IMR-90 (cell line): ENCODE results near the gene KLHDC3.

Experiments used
- BHLHE40 ChIP-seq: fragments of 150-350 bp; IDR thresholded peaks from 2 replicates; pipeline ENCODE4 v1.6.1; 2016; ENCODE audit warnings: mild to moderate bottlenecking, low read depth, low read length
- CEBPB ChIP-seq: IDR thresholded peaks from 2 replicates; pipeline ENCODE4 v1.6.1; 2012; ENCODE audit warnings: low read depth, low read length, improper control_type of control experiment
- CHD1 ChIP-seq: IDR thresholded peaks from 2 replicates; pipeline ENCODE4 v1.6.1; 2012; ENCODE audit warnings: low read depth, low read length, improper control_type of control experiment
- CTCF ChIP-seq: conservative IDR thresholded peaks from 2 replicates; pipeline ENCODE4 v1.5.1; 2012; ENCODE audit warnings: mild to moderate bottlenecking, low read depth, low read length, improper control_type of control experiment
- FOS ChIP-seq: fragments of 150-350 bp; IDR thresholded peaks from 2 replicates; pipeline ENCODE4 v1.6.1; 2016; ENCODE audit warnings: low read depth, low read length
- MAFK ChIP-seq: IDR thresholded peaks from 2 replicates; pipeline ENCODE4 v1.6.1; 2012; ENCODE audit warnings: low read depth, low read length, improper control_type of control experiment
- MXI1 ChIP-seq: IDR thresholded peaks from 2 replicates; pipeline ENCODE4 v1.6.1; 2012; ENCODE audit warnings: low read depth, mild to moderate bottlenecking, low read length, moderate library complexity, borderline replicate concordance
- POLR2A ChIP-seq: IDR thresholded peaks from 2 replicates; pipeline ENCODE4 v1.6.1; 2012; ENCODE audit warnings: mild to moderate bottlenecking, low read depth, low read length
- RAD21 ChIP-seq: IDR thresholded peaks from 2 replicates; pipeline ENCODE4 v1.6.1; 2012; ENCODE audit warnings: low read length, improper control_type of control experiment
- TF ChIP-seq, protein P1 (sequence below): fragments of 150-350 bp; IDR thresholded peaks from 2 replicates; pipeline ENCODE4 v1.6.1; 2017; ENCODE audit warnings: mild to moderate bottlenecking, antibody characterized with exemption, low read length, low read depth
- TF ChIP-seq, protein P2 (sequence below): fragments of 150-350 bp; IDR thresholded peaks from 2 replicates; pipeline ENCODE4 v1.6.1; 2016; ENCODE audit warnings: low read depth, mild to moderate bottlenecking, low read length, moderate library complexity, borderline replicate concordance

- no peak for TF ChIP-seq CTCF
- no peak for TF ChIP-seq POLR2A
- TF ChIP-seq, protein P1, sequence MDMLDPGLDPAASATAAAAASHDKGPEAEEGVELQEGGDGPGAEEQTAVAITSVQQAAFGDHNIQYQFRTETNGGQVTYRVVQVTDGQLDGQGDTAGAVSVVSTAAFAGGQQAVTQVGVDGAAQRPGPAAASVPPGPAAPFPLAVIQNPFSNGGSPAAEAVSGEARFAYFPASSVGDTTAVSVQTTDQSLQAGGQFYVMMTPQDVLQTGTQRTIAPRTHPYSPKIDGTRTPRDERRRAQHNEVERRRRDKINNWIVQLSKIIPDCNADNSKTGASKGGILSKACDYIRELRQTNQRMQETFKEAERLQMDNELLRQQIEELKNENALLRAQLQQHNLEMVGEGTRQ: no peak
- TF ChIP-seq, protein P2, sequence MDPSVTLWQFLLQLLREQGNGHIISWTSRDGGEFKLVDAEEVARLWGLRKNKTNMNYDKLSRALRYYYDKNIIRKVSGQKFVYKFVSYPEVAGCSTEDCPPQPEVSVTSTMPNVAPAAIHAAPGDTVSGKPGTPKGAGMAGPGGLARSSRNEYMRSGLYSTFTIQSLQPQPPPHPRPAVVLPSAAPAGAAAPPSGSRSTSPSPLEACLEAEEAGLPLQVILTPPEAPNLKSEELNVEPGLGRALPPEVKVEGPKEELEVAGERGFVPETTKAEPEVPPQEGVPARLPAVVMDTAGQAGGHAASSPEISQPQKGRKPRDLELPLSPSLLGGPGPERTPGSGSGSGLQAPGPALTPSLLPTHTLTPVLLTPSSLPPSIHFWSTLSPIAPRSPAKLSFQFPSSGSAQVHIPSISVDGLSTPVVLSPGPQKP: no peak
- no peak for TF ChIP-seq RAD21
- TF ChIP-seq FOS: no peak
- TF ChIP-seq CHD1: no peak
- TF ChIP-seq BHLHE40: no peak
- TF ChIP-seq CEBPB: no peak
- no peak for TF ChIP-seq MXI1
- TF ChIP-seq MAFK: no peak
Measured at GRCh38 chr6:43011207-43011606, 2.8 kb upstream of the KLHDC3 start.
